ENCODE measurements around the gene RGS17. TPM values are rescaled to one million over a fixed set of nuclear protein-coding genes. Genes with fewer than 3 reads are reported as not detected.

RGS17 gene
- total RNA-seq, 1 donor, result 38.1 TPM

DNA sequence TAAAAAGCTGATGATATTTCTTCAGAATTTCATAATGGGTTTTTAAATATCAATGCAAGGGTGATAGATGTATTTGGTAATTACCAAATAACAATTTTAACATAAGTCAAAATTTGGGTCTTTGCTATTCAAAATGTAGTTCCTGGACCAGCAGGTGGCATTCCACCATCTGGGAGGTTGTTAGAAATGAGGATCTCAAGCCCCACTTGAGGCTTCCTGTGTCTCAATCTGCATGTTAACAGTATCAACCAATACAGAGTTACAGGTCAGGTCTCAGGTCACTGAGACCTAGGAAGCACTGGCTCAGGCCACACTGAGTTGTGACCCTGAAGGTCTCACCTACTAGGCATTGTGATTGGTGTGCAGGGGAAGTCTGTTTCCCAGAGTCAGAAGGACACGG lies 71.3 kb downstream of the RGS17 start:
- TF ChIP-seq, protein P1, sequence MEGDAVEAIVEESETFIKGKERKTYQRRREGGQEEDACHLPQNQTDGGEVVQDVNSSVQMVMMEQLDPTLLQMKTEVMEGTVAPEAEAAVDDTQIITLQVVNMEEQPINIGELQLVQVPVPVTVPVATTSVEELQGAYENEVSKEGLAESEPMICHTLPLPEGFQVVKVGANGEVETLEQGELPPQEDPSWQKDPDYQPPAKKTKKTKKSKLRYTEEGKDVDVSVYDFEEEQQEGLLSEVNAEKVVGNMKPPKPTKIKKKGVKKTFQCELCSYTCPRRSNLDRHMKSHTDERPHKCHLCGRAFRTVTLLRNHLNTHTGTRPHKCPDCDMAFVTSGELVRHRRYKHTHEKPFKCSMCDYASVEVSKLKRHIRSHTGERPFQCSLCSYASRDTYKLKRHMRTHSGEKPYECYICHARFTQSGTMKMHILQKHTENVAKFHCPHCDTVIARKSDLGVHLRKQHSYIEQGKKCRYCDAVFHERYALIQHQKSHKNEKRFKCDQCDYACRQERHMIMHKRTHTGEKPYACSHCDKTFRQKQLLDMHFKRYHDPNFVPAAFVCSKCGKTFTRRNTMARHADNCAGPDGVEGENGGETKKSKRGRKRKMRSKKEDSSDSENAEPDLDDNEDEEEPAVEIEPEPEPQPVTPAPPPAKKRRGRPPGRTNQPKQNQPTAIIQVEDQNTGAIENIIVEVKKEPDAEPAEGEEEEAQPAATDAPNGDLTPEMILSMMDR (IDR thresholded peaks at IDR 0.05; ENCODE audit: insufficient read depth, low read length), result no peak
- H3K4me3 ChIP-seq (ENCODE audit: low read depth, low read length), result no peak overlapping the region
- no peak for DNase-seq (ENCODE audit: low read depth)

DNA sequence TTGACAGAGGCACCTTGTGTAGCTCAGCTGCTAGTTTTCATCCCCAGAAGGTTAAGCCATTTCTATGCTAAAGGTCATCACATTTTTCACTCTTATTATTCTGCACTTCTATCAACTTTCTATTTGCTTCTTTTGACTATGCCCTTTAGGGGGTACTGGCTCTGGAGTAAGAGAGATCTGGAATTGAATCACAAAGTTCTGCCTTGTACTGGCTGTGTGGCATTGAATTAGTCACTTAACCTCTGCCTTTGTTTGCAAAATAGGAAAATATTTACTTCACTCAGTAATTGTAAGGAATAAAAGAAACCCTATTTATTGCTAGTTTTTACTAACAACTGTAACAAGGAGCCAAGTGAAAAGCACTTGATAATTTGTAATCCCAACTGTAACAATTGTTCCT lies 71.8 kb downstream of the RGS17 start:
- no peak for DNase-seq (ENCODE audit: low read depth)
- H3K4me3 ChIP-seq (ENCODE audit: low read depth, low read length), result no peak overlapping the region
- TF ChIP-seq, protein P1 (IDR thresholded peaks at IDR 0.05; ENCODE audit: insufficient read depth, low read length), result no peak

DNA sequence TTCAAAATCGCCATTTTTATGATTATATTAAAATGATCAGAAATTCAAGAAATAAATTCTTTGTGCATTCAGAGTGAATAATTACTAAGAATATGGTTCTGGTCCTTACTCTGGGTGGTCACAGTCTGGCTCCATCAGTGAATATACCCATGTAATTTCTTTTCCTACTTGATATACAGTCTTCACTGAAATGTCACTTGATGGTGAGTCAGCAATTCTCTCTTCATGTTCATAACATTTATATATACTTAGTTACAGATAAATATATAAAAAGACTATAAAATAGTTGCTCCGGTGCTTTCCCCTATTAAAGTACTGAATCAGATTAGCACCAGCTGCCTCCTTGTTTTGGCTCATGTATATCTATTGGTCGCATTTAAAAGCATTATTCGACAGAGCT lies 72.2 kb downstream of the RGS17 start:
- no peak for DNase-seq (ENCODE audit: low read depth)
- TF ChIP-seq, protein P1 (IDR thresholded peaks at IDR 0.05; ENCODE audit: insufficient read depth, low read length), result no peak
- no peak overlapping the region for H3K4me3 ChIP-seq (ENCODE audit: low read depth, low read length)

- TF ChIP-seq, protein P1 (IDR thresholded peaks at IDR 0.05; ENCODE audit: insufficient read depth, low read length), result no peak
Observed at GRCh38 chr6:153058291-153058690, 72.8 kb downstream of the RGS17 start.

DNA sequence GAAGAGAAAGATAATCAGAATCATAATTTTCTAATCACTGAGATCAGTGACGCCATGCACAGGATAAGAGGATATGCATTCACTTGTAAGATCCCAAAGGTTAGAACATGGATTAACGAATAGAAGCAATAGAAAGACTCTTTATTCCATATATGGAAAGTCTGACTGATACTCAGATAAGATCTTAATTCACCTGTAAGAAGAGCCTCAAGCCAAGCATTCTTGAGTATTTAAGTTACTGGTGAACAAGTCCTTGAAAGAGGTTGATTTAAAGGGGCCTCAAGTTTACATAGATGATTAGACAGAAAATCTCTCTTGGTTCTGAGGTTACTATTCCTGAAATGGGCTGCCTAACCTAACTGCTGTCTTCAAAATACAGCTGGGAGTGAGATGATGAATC lies 74.8 kb downstream of the RGS17 start:
- DNase-seq (ENCODE audit: low read depth), result no peak
- TF ChIP-seq, protein P1 (IDR thresholded peaks at IDR 0.05; ENCODE audit: insufficient read depth, low read length), result no peak
- no peak overlapping the region for H3K4me3 ChIP-seq (ENCODE audit: low read depth, low read length)

More at GRCh38 chr6:153058291-153058690, 72.8 kb downstream of the RGS17 start:
- H3K4me3 ChIP-seq (ENCODE audit: low read depth, low read length), result no peak overlapping the region
- peak; percentile 52 for DNase-seq (ENCODE audit: low read depth)

- TF ChIP-seq, protein P1 (IDR thresholded peaks at IDR 0.05; ENCODE audit: insufficient read depth, low read length), result no peak
- DNase-seq (ENCODE audit: low read depth), result peak; percentile 19
- no peak overlapping the region for H3K4me3 ChIP-seq (ENCODE audit: low read depth, low read length)
Observed at GRCh38 chr6:153051801-153052200, 79.3 kb downstream of the RGS17 start.

DNA sequence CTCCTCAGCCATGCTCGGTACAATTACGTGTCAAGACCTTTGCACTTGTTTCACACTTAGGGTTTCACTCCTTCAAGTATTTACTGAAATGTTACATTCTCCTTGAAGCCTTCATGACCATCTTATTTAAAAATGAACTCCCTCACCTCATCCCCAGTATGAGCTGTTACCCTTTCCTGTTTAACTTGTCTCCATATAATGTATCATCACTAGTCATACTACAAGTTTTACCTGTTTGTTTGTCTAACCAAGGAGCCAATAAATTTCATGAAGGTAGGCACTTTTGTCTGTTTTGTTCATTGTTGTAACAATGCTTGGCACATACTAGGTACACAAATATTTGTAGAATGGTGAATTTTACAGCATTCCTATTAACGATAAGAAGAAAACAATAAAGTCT lies 82.5 kb downstream of the RGS17 start:
- TF ChIP-seq, protein P1 (IDR thresholded peaks at IDR 0.05; ENCODE audit: insufficient read depth, low read length), result no peak
- DNase-seq (ENCODE audit: low read depth), result no peak
- H3K4me3 ChIP-seq (ENCODE audit: low read depth, low read length), result no peak overlapping the region
